ENCODE results near the gene TMEM218.

Gene TMEM218

DNA sequence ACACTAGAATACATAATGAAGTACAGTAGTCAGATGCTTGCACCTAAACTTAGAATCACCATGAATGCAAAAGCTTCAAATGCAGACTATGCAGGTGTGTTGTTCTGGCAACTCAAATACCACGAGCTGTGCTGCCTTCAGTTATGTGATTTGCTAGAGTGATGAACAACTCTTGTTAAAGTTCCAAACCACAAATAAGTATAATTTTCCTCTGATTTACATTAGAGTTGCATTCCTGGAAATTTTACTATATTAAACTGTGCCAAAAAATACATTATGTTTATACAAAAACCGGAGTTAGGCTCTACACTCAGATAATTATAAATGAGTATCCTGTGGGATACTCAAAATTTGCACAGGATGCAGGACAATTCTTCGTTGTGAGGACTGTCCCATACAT is 3.0 kb downstream of the TMEM218 start:
- in situ Hi-C loops (cut with HindIII; ENCODE audit: low sequenced_read_pairs) = no loop called here
- no peak for DNase-seq (ENCODE audit: low read depth, low spot score)
- TF ChIP-seq, protein P1, sequence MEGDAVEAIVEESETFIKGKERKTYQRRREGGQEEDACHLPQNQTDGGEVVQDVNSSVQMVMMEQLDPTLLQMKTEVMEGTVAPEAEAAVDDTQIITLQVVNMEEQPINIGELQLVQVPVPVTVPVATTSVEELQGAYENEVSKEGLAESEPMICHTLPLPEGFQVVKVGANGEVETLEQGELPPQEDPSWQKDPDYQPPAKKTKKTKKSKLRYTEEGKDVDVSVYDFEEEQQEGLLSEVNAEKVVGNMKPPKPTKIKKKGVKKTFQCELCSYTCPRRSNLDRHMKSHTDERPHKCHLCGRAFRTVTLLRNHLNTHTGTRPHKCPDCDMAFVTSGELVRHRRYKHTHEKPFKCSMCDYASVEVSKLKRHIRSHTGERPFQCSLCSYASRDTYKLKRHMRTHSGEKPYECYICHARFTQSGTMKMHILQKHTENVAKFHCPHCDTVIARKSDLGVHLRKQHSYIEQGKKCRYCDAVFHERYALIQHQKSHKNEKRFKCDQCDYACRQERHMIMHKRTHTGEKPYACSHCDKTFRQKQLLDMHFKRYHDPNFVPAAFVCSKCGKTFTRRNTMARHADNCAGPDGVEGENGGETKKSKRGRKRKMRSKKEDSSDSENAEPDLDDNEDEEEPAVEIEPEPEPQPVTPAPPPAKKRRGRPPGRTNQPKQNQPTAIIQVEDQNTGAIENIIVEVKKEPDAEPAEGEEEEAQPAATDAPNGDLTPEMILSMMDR (IDR thresholded peaks at IDR 0.05; ENCODE audit: low read depth, low read length) = no peak
- H3K4me3 ChIP-seq (ENCODE audit: low read depth, low read length) = no peak overlapping the region

DNA sequence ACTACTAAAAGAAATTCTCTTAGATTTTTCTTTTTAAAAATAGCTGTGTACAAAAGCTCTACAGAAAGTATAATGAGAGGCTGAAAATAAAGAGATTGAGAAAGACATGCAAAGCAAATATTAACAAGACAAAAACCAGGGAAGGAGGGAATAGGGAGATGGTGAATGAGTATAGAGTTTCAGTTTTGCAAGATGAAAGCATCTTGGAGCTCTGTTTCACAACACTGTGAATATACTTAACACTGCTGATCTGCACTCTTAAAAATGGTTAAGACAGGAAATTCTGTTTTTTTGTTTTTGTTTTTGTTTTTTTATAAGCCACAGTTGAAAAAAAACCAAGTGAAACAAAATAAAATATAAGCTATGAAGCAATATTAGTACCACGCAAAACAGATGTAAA is 5.5 kb downstream of the TMEM218 start:
- TF ChIP-seq, protein P1 (IDR thresholded peaks at IDR 0.05; ENCODE audit: low read depth, low read length) = no peak
- in situ Hi-C loops (cut with HindIII; ENCODE audit: low sequenced_read_pairs) = no loop called here
- no peak for DNase-seq (ENCODE audit: low read depth, low spot score)
- H3K4me3 ChIP-seq (ENCODE audit: low read depth, low read length) = no peak overlapping the region

DNA sequence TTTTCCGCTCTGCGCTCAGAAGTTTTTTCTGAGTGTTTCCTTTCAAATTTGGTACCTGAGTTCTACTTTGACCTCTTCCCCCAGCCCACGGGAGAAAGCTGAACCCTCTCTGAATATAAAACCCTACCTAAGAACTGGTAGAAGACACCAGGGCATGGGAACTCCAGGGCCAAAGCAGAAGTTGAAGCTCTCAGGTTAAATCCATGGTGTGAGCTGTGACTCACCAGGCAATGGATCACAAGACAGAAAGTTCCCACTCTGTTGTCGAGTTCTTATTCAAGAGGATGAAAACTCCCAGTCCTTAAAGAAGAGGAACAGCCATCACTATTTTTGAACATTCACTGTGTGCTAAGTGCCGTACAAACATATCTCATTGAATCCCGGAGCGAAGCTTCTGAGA is 8.9 kb downstream of the TMEM218 start:
- in situ Hi-C loops (cut with HindIII; ENCODE audit: low sequenced_read_pairs) = no loop called here
- no peak overlapping the region for H3K4me3 ChIP-seq (ENCODE audit: low read depth, low read length)
- DNase-seq (ENCODE audit: low read depth, low spot score) = no peak
- TF ChIP-seq, protein P1 (IDR thresholded peaks at IDR 0.05; ENCODE audit: low read depth, low read length) = no peak

DNA sequence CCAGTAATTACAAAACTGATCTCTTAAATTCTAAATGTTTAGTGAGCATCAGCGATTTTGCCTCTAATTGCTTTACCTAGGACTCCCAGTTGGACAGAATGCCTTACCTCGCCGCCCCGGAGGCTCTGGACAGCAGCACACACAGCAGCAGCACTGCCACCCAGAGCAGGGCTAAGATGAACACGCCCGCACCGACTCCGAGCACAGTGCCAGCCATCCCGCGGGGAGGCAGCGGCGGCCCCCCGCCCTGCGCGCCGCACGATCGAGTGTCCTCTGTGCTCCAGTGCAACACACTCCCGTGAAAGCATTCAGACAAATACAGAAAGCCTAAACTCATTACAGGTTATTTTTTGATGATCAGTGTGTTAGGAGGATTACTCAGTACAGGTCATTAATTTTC is 9.4 kb downstream of the TMEM218 start:
- no peak overlapping the region for H3K4me3 ChIP-seq (ENCODE audit: low read depth, low read length)
- TF ChIP-seq, protein P1 (IDR thresholded peaks at IDR 0.05; ENCODE audit: low read depth, low read length) = no peak
- in situ Hi-C loops (cut with HindIII; ENCODE audit: low sequenced_read_pairs) = no loop called here
- DNase-seq (ENCODE audit: low read depth, low spot score) = no peak

DNA sequence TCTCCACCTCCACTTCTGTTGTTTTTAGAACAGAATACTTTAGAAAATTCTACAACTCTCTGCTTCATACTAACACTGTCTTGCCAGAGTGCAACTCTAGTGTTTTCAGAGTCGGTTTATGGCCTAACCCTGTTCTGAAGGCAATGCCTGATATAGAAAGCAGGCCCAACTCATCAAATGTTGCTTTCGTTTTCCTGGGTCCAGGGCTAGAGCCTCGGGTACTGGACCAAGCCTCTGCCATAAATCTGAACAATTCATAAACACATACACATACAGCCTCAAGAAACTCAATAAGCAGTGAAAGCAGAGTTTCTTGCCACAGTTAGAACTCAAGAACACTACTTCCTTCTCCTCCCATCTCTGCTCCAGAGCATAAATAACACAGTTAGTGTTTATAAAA is 9.8 kb downstream of the TMEM218 start:
- TF ChIP-seq, protein P1 (IDR thresholded peaks at IDR 0.05; ENCODE audit: low read depth, low read length) = no peak
- in situ Hi-C loops (cut with HindIII; ENCODE audit: low sequenced_read_pairs) = no loop called here
- DNase-seq (ENCODE audit: low read depth, low spot score) = no peak
- H3K4me3 ChIP-seq (ENCODE audit: low read depth, low read length) = no peak overlapping the region

DNA sequence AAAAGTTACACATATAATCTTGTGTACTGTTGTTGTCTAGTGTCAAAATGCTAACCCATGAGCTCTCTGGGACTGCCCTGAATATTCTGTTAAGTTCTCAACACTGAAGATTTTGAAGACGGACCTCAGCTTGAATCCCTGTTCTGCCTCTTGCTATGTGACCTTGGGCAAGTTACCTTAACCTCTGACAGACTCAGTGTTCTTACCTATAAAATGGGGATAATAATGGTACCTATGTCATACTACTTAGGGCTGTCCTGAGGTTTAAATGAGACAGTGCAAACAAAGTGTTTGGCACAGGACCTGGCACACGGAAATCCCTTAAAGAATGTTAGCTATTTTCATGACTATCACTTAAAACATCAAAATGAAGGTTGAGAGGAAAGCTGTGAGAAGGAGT is 11.3 kb downstream of the TMEM218 start:
- TF ChIP-seq, protein P1 (IDR thresholded peaks at IDR 0.05; ENCODE audit: low read depth, low read length) = no peak
- in situ Hi-C loops (cut with HindIII; ENCODE audit: low sequenced_read_pairs) = no loop called here
- no peak for DNase-seq (ENCODE audit: low read depth, low spot score)
- no peak overlapping the region for H3K4me3 ChIP-seq (ENCODE audit: low read depth, low read length)

DNA sequence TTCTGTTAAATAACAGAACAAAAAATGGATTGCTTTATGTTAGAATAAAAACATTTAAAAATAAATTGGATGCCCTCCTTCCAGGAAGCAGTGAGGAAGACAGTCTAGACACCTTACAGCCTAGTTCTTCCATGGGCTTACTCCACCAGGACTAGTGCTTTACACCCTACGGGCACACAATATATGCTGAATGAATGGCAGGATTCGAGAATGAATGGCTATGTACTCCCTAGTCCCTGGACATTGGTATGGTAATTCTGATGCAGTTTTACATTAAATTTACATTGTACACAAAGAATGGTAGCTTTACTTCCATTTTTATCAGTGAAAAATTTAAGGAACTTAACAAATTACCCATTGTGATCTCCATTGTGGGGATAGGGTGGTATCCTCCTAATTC is 16.7 kb downstream of the TMEM218 start:
- DNase-seq (ENCODE audit: low read depth, low spot score) = no peak
- no peak overlapping the region for H3K4me3 ChIP-seq (ENCODE audit: low read depth, low read length)
- TF ChIP-seq, protein P1 (IDR thresholded peaks at IDR 0.05; ENCODE audit: low read depth, low read length) = no peak
- in situ Hi-C loops (cut with HindIII; ENCODE audit: low sequenced_read_pairs) = no loop called here
